ENCODE measurements around the gene MALL. TPM values are rescaled to one million over a fixed set of nuclear protein-coding genes. Genes with fewer than 3 reads are reported as not detected.

MALL gene
- total and polyA plus RNA-seq, 9 of the 15 experiments (the other 6 are each of a cell fraction or from before 2014, with no cell fraction given) = 0.24 TPM; not detected in 8

DNA sequence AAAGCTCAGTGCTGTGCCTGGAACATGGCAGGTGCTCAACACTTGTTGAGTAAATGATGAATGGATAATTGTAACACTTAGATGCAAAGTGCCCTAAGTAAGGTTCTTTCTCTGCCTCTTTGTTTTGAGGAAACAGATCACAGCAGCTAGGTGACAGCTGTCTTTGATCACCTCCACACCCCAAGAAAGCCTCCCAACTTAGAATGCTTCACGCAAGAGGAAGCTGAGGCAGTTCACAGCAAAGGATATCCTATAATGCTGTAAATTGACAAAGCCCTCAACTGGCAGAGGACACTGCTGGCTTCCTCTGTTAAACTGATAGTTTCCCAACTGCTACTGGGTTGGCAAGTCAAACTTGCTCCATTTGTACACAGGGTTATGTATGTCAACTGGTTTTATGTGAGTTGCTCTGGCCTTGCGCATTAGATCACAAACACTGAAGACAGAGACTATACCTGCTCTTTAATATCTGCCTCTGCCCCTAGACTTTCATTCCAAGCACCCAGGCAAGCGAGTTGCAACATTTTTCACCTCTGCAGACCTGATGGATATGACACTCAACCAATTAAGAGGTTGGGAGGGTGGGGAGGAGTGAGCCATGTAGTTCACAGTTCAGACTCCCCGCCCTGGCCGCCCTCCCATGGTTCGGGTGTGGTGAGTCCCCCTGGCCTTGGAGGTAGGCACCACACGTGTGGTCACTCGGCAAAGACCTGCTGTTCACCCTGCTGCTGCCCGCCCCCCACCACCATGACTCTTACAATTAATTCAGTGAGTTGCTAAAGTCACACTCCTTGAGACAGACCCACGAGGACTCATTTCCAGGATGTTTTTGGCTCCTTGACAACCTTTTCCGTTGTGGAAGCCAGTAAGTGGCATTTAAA, 4.8 kb upstream of the MALL start:
- 1% methylated on average over 11 of the region's 11 CpGs for WGBS (ENCODE audit: insufficient coverage, low coverage, missing lambda C conversion rate)
- Histone ChIP-seq H2AFZ (ENCODE audit: low read depth, low read length) (no peak overlapping the region), H3K27me3 (ENCODE audit: control insufficient read depth in 2 of 2, insufficient read depth in 2 of 2, low read length in 2 of 2) (peaks cover 13 to 24% of the 10 kb centered on the region in 2 experiments; a peak in 4 of 5 replicates), H3K9ac (ENCODE audit: insufficient read depth in 1 of 2, low read depth in 2 of 2, low read length in 2 of 2) (no peak overlapping the region), H3K9me1 (ENCODE audit: control insufficient read depth, insufficient read depth, low read length) (peaks cover 4% of the 10 kb centered on the region), H3K79me2 (ENCODE audit: control insufficient read depth, insufficient read depth, low read length) (no peaks in the 10 kb centered on the region), H3K4me3 (no peak overlapping the region), H3K36me3 (ENCODE audit: control insufficient read depth, insufficient read depth, low read length) (no peaks in the 10 kb centered on the region), H4K20me1 (replicated peaks; ENCODE audit: control insufficient read depth, insufficient read depth, low read length) (no peaks in the 10 kb centered on the region; the same call in 1 of the 2 replicates), H3K4me2 (ENCODE audit: insufficient read depth, low read length) (no peak overlapping the region), H3K9me3 (replicated peaks; ENCODE audit: control insufficient read depth, insufficient read depth, low read depth, low read length) (no peaks in the 10 kb centered on the region), H3K4me1 (replicated peaks in 1 of 2; ENCODE audit: control insufficient read depth in 2 of 2, insufficient read depth in 2 of 2, low read length in 2 of 2) (peaks cover 0 to 4% of the 10 kb centered on the region in 2 experiments; a peak in 2 of 5 replicates), H3K27ac (ENCODE audit: extremely low read depth, low read depth, low read length) (no peak overlapping the region)
- TF ChIP-seq TRIM28 (IDR thresholded peaks at IDR 0.05) (no peak), ZNF263 (CRISPR knock-in tag; IDR thresholded peaks at IDR 0.05; ENCODE audit: borderline replicate concordance) (no peak), GATA2 (CRISPR knock-in tag; IDR thresholded peaks at IDR 0.05) (no peak), ZBTB7A (IDR thresholded peaks at IDR 0.05; ENCODE audit: borderline replicate concordance, control insufficient read depth, low read depth, low read length) (no peak), THAP12 (CRISPR knock-in tag; IDR thresholded peaks at IDR 0.05) (no peak), FOXJ2 (tag; IDR thresholded peaks at IDR 0.05) (no peak), XRCC4 (IDR thresholded peaks at IDR 0.05; ENCODE audit: extremely low read depth, insufficient read depth, insufficient read length) (no peak), TAF15 (IDR thresholded peaks at IDR 0.05; ENCODE audit: low read depth, low read length) (no peak), ZFPM2 (CRISPR knock-in tag; IDR thresholded peaks at IDR 0.05) (no peak), ZNF695 (CRISPR knock-in tag; IDR thresholded peaks at IDR 0.05) (no peak), OTX1 (CRISPR knock-in tag; IDR thresholded peaks at IDR 0.05) (no peak), ZNF589 (CRISPR knock-in tag; IDR thresholded peaks at IDR 0.05; ENCODE audit: low read depth) (no peak)
- TF ChIP-seq, protein P1, sequence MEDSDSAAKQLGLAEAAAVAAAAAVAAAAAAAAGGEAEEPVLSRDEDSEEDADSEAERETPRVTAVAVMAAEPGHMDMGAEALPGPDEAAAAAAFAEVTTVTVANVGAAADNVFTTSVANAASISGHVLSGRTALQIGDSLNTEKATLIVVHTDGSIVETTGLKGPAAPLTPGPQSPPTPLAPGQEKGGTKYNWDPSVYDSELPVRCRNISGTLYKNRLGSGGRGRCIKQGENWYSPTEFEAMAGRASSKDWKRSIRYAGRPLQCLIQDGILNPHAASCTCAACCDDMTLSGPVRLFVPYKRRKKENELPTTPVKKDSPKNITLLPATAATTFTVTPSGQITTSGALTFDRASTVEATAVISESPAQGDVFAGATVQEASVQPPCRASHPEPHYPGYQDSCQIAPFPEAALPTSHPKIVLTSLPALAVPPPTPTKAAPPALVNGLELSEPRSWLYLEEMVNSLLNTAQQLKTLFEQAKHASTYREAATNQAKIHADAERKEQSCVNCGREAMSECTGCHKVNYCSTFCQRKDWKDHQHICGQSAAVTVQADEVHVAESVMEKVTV (CRISPR knock-in tag; IDR thresholded peaks at IDR 0.05) = no peak
- ChIA-PET CTCF (ENCODE audit: low intra/inter-chr PET ratio) (no interaction called here), POLR2A (no interaction called here)
- DNase-seq (ENCODE audit: extremely low read depth in 1 of 4, low spot score in 3 of 4) (no peak), FAIRE-seq (no peak), ATAC-seq (no peak)
- intact Hi-C loops (cut with micrococcal nuclease) (no loop called here), in situ Hi-C loops (cut with MboI) (no loop called here)
- BruUV-seq (replicated peaks) = no TSS peak
